ENCODE data around the gene ARHGEF5.
"Not testable (repeated sequence)": the region's sequence is repeated elsewhere in the genome, so short reads cannot be mapped to it uniquely, and the experiment has no call there.

ARHGEF5 gene

GRCh38 chr7:144415858-144416257 lies 60.7 kb downstream of the ARHGEF5 start:
- H3K4me3 ChIP-seq (ENCODE audit: low read length in 2 of 2), result no peak overlapping the region
- H3K27me3 ChIP-seq (ENCODE audit: control insufficient read depth in 2 of 2, insufficient read depth in 2 of 2, low read length in 2 of 2), result no peaks in the 10 kb centered on the region
- no peaks in the 10 kb centered on the region for H3K9me3 ChIP-seq (ENCODE audit: control insufficient read depth in 2 of 2, low read length in 2 of 2)
- no peaks in the 10 kb centered on the region for H3K36me3 ChIP-seq (ENCODE audit: control insufficient read depth in 2 of 2, insufficient read depth in 2 of 2, low read length in 2 of 2)
- no peak overlapping the region for H3K27ac ChIP-seq (ENCODE audit: low read depth in 2 of 2, low read length in 2 of 2)
- no peak overlapping the region for H3K9ac ChIP-seq (ENCODE audit: low read depth in 1 of 2, low read length in 2 of 2)
- no peaks in the 10 kb centered on the region for H3K4me1 ChIP-seq (ENCODE audit: control insufficient read depth in 2 of 2, insufficient read depth in 2 of 2, low read length in 2 of 2)

- no peak overlapping the region for H3K4me3 ChIP-seq (ENCODE audit: low read length in 2 of 2)
- no peak overlapping the region for H3K9ac ChIP-seq (ENCODE audit: low read depth in 1 of 2, low read length in 2 of 2)
- H3K36me3 ChIP-seq (ENCODE audit: control insufficient read depth in 2 of 2, insufficient read depth in 2 of 2, low read length in 2 of 2), result no peaks in the 10 kb centered on the region
- no peaks in the 10 kb centered on the region for H3K9me3 ChIP-seq (ENCODE audit: control insufficient read depth in 2 of 2, low read length in 2 of 2)
- no peak overlapping the region for H3K27ac ChIP-seq (ENCODE audit: low read depth in 2 of 2, low read length in 2 of 2)
- no peaks in the 10 kb centered on the region for H3K27me3 ChIP-seq (ENCODE audit: control insufficient read depth in 2 of 2, insufficient read depth in 2 of 2, low read length in 2 of 2)
- H3K4me1 ChIP-seq (ENCODE audit: control insufficient read depth in 2 of 2, insufficient read depth in 2 of 2, low read length in 2 of 2), result no peaks in the 10 kb centered on the region
These were observed 61.1 kb downstream of the ARHGEF5 start for GRCh38 chr7:144416341-144416740.

- not testable (repeated sequence) for H3K9ac ChIP-seq (ENCODE audit: low read depth in 1 of 2, low read length in 2 of 2); H3K9me3 ChIP-seq (ENCODE audit: control insufficient read depth in 2 of 2, low read length in 2 of 2); H3K4me3 ChIP-seq (ENCODE audit: low read length in 2 of 2); H3K27ac ChIP-seq (ENCODE audit: low read depth in 2 of 2, low read length in 2 of 2); H3K36me3 ChIP-seq (ENCODE audit: control insufficient read depth in 2 of 2, insufficient read depth in 2 of 2, low read length in 2 of 2); H3K27me3 ChIP-seq (ENCODE audit: control insufficient read depth in 2 of 2, insufficient read depth in 2 of 2, low read length in 2 of 2); H3K4me1 ChIP-seq (ENCODE audit: control insufficient read depth in 2 of 2, insufficient read depth in 2 of 2, low read length in 2 of 2)
These were observed 63.7 kb downstream of the ARHGEF5 start for GRCh38 chr7:144418931-144419330.

GRCh38 chr7:144427539-144427938 lies 72.3 kb downstream of the ARHGEF5 start:
- not testable (repeated sequence) for H3K9ac ChIP-seq (ENCODE audit: low read depth in 1 of 2, low read length in 2 of 2); H3K36me3 ChIP-seq (ENCODE audit: control insufficient read depth in 2 of 2, insufficient read depth in 2 of 2, low read length in 2 of 2); H3K9me3 ChIP-seq (ENCODE audit: control insufficient read depth in 2 of 2, low read length in 2 of 2); H3K4me3 ChIP-seq (ENCODE audit: low read length in 2 of 2); H3K4me1 ChIP-seq (ENCODE audit: control insufficient read depth in 2 of 2, insufficient read depth in 2 of 2, low read length in 2 of 2); H3K27ac ChIP-seq (ENCODE audit: low read depth in 2 of 2, low read length in 2 of 2); H3K27me3 ChIP-seq (ENCODE audit: control insufficient read depth in 2 of 2, insufficient read depth in 2 of 2, low read length in 2 of 2)

- Histone ChIP-seq H3K4me3 (ENCODE audit: low read length in 2 of 2) (no peak overlapping the region), H3K27me3 (ENCODE audit: control insufficient read depth in 2 of 2, insufficient read depth in 2 of 2, low read length in 2 of 2) (no peaks in the 10 kb centered on the region), H3K4me1 (ENCODE audit: control insufficient read depth in 2 of 2, insufficient read depth in 2 of 2, low read length in 2 of 2) (peaks cover 0 to 3% of the 10 kb centered on the region in 2 donors), H3K9me3 (ENCODE audit: control insufficient read depth in 2 of 2, low read length in 2 of 2) (no peaks in the 10 kb centered on the region), H3K27ac (ENCODE audit: low read depth in 2 of 2, low read length in 2 of 2) (no peak overlapping the region), H3K9ac (ENCODE audit: low read depth in 1 of 2, low read length in 2 of 2) (no peak overlapping the region), H3K36me3 (ENCODE audit: control insufficient read depth in 2 of 2, insufficient read depth in 2 of 2, low read length in 2 of 2) (no peaks in the 10 kb centered on the region)
These were observed 73.2 kb downstream of the ARHGEF5 start for GRCh38 chr7:144428431-144428830.

All from mucosa of rectum (tissue), 2 donors.